HG03196 (cell line): ENCODE data around the gene PRCD.

Experiments used
- ATAC-seq: cut with Tn5 transposase; IDR thresholded peaks from one replicate; pipeline ENCODE4 v1.9.1; 2021; ENCODE audit not compliant: unreplicated experiment

Gene PRCD

DNA sequence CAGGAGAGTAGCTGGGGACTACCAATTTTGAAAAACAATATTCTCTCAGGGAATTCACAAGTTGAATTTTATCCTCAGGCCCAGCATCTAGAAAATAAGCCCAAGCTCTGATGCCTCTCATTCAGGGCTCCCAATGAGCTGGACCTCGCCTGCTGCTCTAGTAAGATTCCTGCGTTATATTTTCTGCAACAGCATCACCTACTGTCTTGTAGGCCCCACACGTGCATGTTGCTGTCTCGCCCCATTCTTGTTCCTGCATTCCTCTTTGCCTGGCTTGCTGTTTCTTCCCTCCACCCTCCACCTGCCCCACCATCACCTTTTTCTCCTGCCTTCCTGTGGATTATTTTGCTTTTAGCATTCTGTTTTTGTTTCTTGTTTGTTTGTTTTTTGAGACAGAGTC, 54.1 kb downstream of the PRCD start:
- ATAC-seq: no peak

DNA sequence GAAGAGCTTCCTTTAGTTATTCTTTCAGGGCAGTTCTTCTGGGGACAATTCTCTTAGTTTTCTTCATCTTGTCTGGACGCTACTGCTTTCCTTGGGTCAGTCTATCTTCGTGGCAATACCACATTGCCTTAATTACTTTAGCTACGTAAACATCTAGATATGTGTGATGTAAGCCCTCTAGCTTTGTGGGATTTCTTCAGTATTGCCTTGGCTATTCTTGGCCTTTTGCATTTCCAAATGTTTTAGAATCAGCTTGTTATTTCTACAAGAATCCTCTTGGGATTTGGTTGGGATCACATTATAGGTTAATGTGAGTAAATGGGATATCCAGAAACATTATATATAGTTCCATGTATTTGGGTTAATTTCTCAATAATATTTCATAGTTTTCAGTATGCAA, 54.8 kb downstream of the PRCD start:
- no peak for ATAC-seq
